ENCODE data around the gene NUP50. TPM values are rescaled to one million over a fixed set of nuclear protein-coding genes. Genes with fewer than 3 reads are reported as not detected.

The NUP50 gene
- total and polyA plus RNA-seq, 7 donors = 10.8 to 28.5 (median 26.2) TPM

GRCh38 chr22:45164270-45165088, 754 bp downstream of the NUP50 start:
- TF ChIP-seq POLR2A (IDR thresholded peaks at IDR 0.05) (no peak), EP300 (IDR thresholded peaks at IDR 0.05) (no peak), POLR2AphosphoS5 (IDR thresholded peaks at IDR 0.05) (no peak), CTCF (IDR thresholded peaks at IDR 0.05) (no peak)
- Histone ChIP-seq H3K27me3 (no peaks in the 10 kb centered on the region), H3K27ac (peak overlapping the region; percentile 90 to 94 (median 94)), H3K4me1 (peaks cover 0 to 30% (median 20%) of the 10 kb centered on the region in 4 donors), H3K9me3 (no peaks in the 10 kb centered on the region), H3K4me3 (peak overlapping the region; percentile 66 to 96 (median 88)), H3K36me3 (peaks cover 0 to 15% (median 1%) of the 10 kb centered on the region in 4 donors)
- intact Hi-C loops (cut with DNase I) = loop anchor here (5.0 kb wide), 2 partner anchors 48 to 98 kb away; no protein-coding TSS in a partner anchor
- DNase-seq = peak; percentile 75
- WGBS, 2 donors = 0 to 1% methylated on average over 59 of the region's 59 CpGs

DNA sequence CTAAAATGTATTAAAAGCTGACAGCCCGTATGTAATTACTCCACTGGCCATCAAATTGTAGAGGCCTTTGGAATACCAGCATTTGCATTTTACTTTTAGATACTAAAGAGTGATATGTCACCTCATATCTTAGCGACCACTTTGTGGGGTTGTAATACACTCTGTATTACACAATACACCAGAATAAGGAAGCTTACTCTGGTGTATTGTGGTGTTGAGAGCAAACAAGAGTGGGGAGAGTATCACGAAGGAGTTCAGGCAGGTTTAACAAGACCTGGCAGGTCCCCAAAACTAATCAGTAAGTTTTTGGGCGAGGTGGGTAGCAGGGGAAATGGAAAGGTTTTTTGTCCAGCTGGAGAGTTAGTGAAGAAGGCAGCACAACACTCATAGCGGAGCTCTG, 3.2 kb downstream of the NUP50 start:
- peaks cover 9 to 40% (median 18%) of the 10 kb centered on the region in 4 donors for H3K36me3 ChIP-seq
- no peaks in the 10 kb centered on the region for H3K9me3 ChIP-seq
- H3K27ac ChIP-seq = no peak overlapping the region
- DNase-seq = no peak
- 36 to 65% methylated on average over 5 of the region's 5 CpGs for WGBS, 2 donors
- H3K4me3 ChIP-seq = no peak overlapping the region
- TF ChIP-seq POLR2AphosphoS5 (IDR thresholded peaks at IDR 0.05) (no peak), EP300 (IDR thresholded peaks at IDR 0.05) (no peak), POLR2A (IDR thresholded peaks at IDR 0.05) (no peak), CTCF (IDR thresholded peaks at IDR 0.05) (no peak)
- no peaks in the 10 kb centered on the region for H3K27me3 ChIP-seq
- H3K4me1 ChIP-seq = peaks cover 0 to 31% (median 18%) of the 10 kb centered on the region in 4 donors
- intact Hi-C loops (cut with DNase I) = no loop called here

GRCh38 chr22:45169591-45170466, 6.1 kb downstream of the NUP50 start:
- 75 to 85% methylated on average over 19 of the region's 19 CpGs for WGBS, 2 donors
- DNase-seq = no peak
- H3K4me1 ChIP-seq = peaks cover 0 to 12% (median 11%) of the 10 kb centered on the region in 4 donors
- no peak overlapping the region for H3K4me3 ChIP-seq
- H3K27me3 ChIP-seq = no peaks in the 10 kb centered on the region
- TF ChIP-seq POLR2AphosphoS5 (IDR thresholded peaks at IDR 0.05) (no peak), EP300 (IDR thresholded peaks at IDR 0.05) (no peak), POLR2A (IDR thresholded peaks at IDR 0.05) (no peak), CTCF (IDR thresholded peaks at IDR 0.05) (no peak)
- H3K27ac ChIP-seq = no peak overlapping the region
- H3K36me3 ChIP-seq = peaks cover 19 to 69% (median 35%) of the 10 kb centered on the region in 4 donors
- no peaks in the 10 kb centered on the region for H3K9me3 ChIP-seq
- intact Hi-C loops (cut with DNase I) = no loop called here

GRCh38 chr22:45171830-45172229, 8.1 kb downstream of the NUP50 start:
- Histone ChIP-seq H3K27me3 (no peaks in the 10 kb centered on the region), H3K4me1 (peaks cover 0 to 3% (median 0%) of the 10 kb centered on the region in 4 donors), H3K9me3 (no peaks in the 10 kb centered on the region), H3K4me3 (no peak overlapping the region), H3K27ac (no peak overlapping the region), H3K36me3 (peaks cover 27 to 88% (median 46%) of the 10 kb centered on the region in 4 donors)
- WGBS, 2 donors = 88 to 91% methylated on average over 6 of the region's 6 CpGs
- TF ChIP-seq EP300 (IDR thresholded peaks at IDR 0.05) = no peak
- TF ChIP-seq POLR2AphosphoS5 (IDR thresholded peaks at IDR 0.05) = no peak
- no peak for TF ChIP-seq POLR2A (IDR thresholded peaks at IDR 0.05)
- no peak for TF ChIP-seq CTCF (IDR thresholded peaks at IDR 0.05)
- no peak for DNase-seq
- intact Hi-C loops (cut with DNase I) = no loop called here

Data from sigmoid colon (tissue), 7 donors.